Ascending aorta (tissue), 2 donors: ENCODE data around the gene CTAG1A. TPM values are rescaled to one million over a fixed set of nuclear protein-coding genes. Genes with fewer than 3 reads are reported as not detected.
"Not testable (repeated sequence)": the region's sequence is repeated elsewhere in the genome, so short reads cannot be mapped to it uniquely, and the experiment has no call there.

ENCODE experiments used
- DNase-seq, 2 donors: peaks; one replicate each; pipeline ENCODE4 v3.0.0-alpha.2; 2019; ENCODE audit warnings: low spot score in 2 of 2
- H3K27ac ChIP-seq, 2 donors: fragments of 200-600 bp; sonication (generic); one replicate each; pipeline ENCODE4 v1.5.1; 2016 to 2017; ENCODE audit warnings: mild to moderate bottlenecking in 1 of 2
- H3K27me3 ChIP-seq: fragments of 200-600 bp; sonication (generic); one replicate; pipeline ENCODE4 v1.5.1; 2017
- H3K36me3 ChIP-seq, 2 donors: fragments of 200-600 bp; sonication (generic); one replicate each; pipeline ENCODE4 v1.5.1; 2016
- H3K4me1 ChIP-seq, 2 donors: fragments of 200-600 bp; sonication (generic); one replicate each; pipeline ENCODE4 v1.5.1; 2016 to 2017; ENCODE audit warnings: mild to moderate bottlenecking in 1 of 2
- H3K4me3 ChIP-seq, 2 donors: fragments of 200-600 bp; sonication (generic); one replicate each; pipeline ENCODE4 v1.5.1; 2016 to 2017; ENCODE audit warnings: mild to moderate bottlenecking in 1 of 2
- H3K9me3 ChIP-seq, 2 donors: fragments of 200-600 bp; sonication (generic); one replicate each; pipeline ENCODE4 v1.5.1; 2016
- CTCF ChIP-seq, 3 experiments: fragments of 200-600 bp in 2 of 3; fragments of 450-650 bp in 1 of 3; sonication (generic) in 2 of 3; IDR thresholded peaks; one replicate each; pipeline ENCODE4 v1.5.1; 2016 to 2019; ENCODE audit warnings: antibody characterized with exemption in 3 of 3, mild to moderate bottlenecking in 1 of 3, moderate library complexity in 1 of 3
- intact Hi-C: fragments of 100-400 bp; cut with DNase I; formaldehyde crosslinking; loops from one replicate; pipeline ENCODE4 v1.15.1; 2023
- total RNA-seq: library from RNA; depleted of rRNA; stranded (reverse); fragments of >200 nt; gene quantifications from one replicate; pipeline ENCODE4 v1.1.0, GENCODE V29; 2016

CTAG1A gene
- not detected for total RNA-seq

DNA sequence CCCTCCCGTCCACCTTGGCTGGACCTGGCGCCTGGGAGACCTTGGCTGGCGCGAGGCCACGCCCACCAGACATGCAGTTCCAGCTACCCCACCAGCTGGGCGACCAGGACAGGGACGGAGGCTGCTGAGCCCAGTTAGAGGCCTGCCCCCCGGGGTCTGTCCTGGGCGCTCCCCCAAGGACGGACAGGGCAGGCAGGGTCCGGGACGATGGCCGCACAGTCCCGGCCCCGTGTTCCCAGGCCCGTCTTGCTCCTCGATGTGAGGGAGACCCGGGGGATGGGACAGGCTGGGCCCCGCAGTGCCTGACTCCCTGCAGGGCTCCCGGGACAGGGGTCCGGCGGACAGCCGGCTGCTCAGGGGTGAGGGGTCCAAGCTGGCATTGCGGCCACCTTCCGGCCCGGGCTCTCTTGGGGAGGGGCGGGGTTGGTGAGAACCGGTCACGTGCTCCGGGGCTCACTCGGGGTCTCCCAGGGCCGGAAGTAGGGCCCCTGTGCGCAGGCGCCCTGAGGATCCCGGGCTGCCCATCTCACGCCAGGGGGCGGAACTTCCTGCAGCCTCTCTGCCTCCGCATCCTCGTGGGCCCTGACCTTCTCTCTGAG lies at the start of gene CTAG1A:
TSS of gene CTAG1A (plus strand) at position 549 of the 599 bp plus-strand sequence. CDS start 74 bp downstream, outside the sequence.
- H3K36me3 ChIP-seq, intact Hi-C loops, DNase-seq, H3K4me3 ChIP-seq, H3K9me3 ChIP-seq, H3K27ac ChIP-seq, H3K27me3 ChIP-seq, H3K4me1 ChIP-seq: not testable (repeated sequence)

DNA sequence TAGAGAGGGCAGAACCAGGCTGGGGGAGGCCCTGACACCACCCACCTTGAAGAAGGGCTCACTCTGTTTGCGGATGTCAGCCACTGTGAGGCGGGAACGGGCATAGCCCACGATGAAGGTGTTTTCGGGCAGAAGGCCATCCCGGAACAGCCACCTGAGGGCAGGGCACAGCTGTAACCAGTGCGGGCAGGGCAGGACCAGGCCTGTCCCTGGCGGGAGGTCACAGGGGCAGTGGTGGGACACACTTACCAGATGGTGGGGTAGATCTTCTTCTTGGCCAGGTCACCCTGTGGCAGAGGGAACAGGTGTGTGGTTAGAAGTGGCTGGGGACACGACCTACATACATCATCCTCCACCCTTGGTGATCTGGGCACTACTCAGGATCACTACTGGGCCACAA lies 49.0 kb upstream of the CTAG1A start:
- Histone ChIP-seq H3K27ac (no peak overlapping the region), H3K9me3 (no peaks in the 10 kb centered on the region), H3K4me1 (peaks cover 4 to 8% of the 10 kb centered on the region in 2 donors), H3K27me3 (no peaks in the 10 kb centered on the region), H3K4me3 (no peak overlapping the region), H3K36me3 (peaks cover 7 to 23% of the 10 kb centered on the region in 2 donors)
- no peak for TF ChIP-seq CTCF (IDR thresholded peaks at IDR 0.05)
- DNase-seq: no peak
- intact Hi-C loops: loop anchor here (1.0 kb wide), 1 partner anchor 138 kb away; the partner anchor contains the start of gene RPL10

- peaks cover 0 to 7% of the 10 kb centered on the region in 2 donors for H3K36me3 ChIP-seq
- peaks cover 10 to 25% of the 10 kb centered on the region in 2 donors for H3K4me1 ChIP-seq
- H3K9me3 ChIP-seq: no peaks in the 10 kb centered on the region
- no peaks in the 10 kb centered on the region for H3K27me3 ChIP-seq
- no peak for TF ChIP-seq CTCF (IDR thresholded peaks at IDR 0.05)
- no peak for DNase-seq
- intact Hi-C loops: no loop called here
- no peak overlapping the region for H3K27ac ChIP-seq
- H3K4me3 ChIP-seq: no peak overlapping the region
These were observed 45.9 kb upstream of the CTAG1A start for GRCh38 chrX:154539077-154539476.

DNA sequence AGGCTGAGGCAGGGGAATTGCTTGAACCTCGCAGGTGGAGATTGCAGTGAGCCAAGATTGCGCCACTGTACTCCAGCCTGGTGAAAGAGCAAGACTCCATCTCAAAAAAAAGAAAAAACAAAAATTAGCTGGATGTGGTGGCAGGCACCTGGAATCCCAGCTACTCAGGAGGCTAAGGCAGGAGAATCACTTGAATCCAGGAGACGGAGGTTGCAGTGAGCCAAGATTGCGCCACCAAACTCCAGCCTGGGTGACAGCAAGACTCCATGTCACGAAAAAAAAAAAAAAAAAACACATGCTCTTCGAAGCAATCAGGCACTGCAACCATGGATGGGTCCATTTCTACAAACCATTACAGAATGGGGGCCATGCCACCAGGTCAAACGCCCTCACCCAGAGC lies 44.6 kb upstream of the CTAG1A start:
- DNase-seq, H3K9me3 ChIP-seq, H3K4me3 ChIP-seq, H3K27me3 ChIP-seq, H3K36me3 ChIP-seq: not testable (repeated sequence)
- peak overlapping the region; percentile 91 to 92 for H3K27ac ChIP-seq
- intact Hi-C loops: loop anchor here (5.0 kb wide), 1 partner anchor 568 kb away; the partner anchor contains the start of genes HCFC1 and TMEM187
- peaks cover 10 to 28% of the 10 kb centered on the region in 2 donors for H3K4me1 ChIP-seq

- intact Hi-C loops: loop anchor here (5.0 kb wide), 1 partner anchor 569 kb away; the partner anchor contains the start of genes HCFC1 and TMEM187
- H3K4me3 ChIP-seq: no peak overlapping the region
- no peak for DNase-seq
These were observed 43.9 kb upstream of the CTAG1A start for GRCh38 chrX:154540897-154541535.

GRCh38 chrX:154541589-154541895 lies 43.4 kb upstream of the CTAG1A start:
- H3K27me3 ChIP-seq: no peaks in the 10 kb centered on the region
- intact Hi-C loops: loop anchor here (5.0 kb wide), 1 partner anchor 569 kb away; the partner anchor contains the start of genes HCFC1 and TMEM187
- H3K4me1 ChIP-seq: peaks cover 10 to 28% of the 10 kb centered on the region in 2 donors
- no peak overlapping the region for H3K4me3 ChIP-seq
- H3K36me3 ChIP-seq: no peaks in the 10 kb centered on the region
- H3K27ac ChIP-seq: peak overlapping the region; percentile 91 to 92
- TF ChIP-seq CTCF (IDR thresholded peaks at IDR 0.05): no peak
- no peaks in the 10 kb centered on the region for H3K9me3 ChIP-seq
- DNase-seq: no peak

More at GRCh38 chrX:154540897-154541535, 43.9 kb upstream of the CTAG1A start:
- H3K27me3 ChIP-seq: no peaks in the 10 kb centered on the region
- H3K4me1 ChIP-seq: peaks cover 10 to 28% of the 10 kb centered on the region in 2 donors
- no peaks in the 10 kb centered on the region for H3K9me3 ChIP-seq
- H3K36me3 ChIP-seq: peaks cover 0 to under 1% of the 10 kb centered on the region in 2 donors
- peak overlapping the region; percentile 91 to 92 for H3K27ac ChIP-seq
- TF ChIP-seq CTCF (IDR thresholded peaks at IDR 0.05): no peak
